ENCODE results near the gene TLDC2.
"Not testable (repeated sequence)": the region's sequence is repeated elsewhere in the genome, so short reads cannot be mapped to it uniquely, and the experiment has no call there.

TLDC2 gene

DNA sequence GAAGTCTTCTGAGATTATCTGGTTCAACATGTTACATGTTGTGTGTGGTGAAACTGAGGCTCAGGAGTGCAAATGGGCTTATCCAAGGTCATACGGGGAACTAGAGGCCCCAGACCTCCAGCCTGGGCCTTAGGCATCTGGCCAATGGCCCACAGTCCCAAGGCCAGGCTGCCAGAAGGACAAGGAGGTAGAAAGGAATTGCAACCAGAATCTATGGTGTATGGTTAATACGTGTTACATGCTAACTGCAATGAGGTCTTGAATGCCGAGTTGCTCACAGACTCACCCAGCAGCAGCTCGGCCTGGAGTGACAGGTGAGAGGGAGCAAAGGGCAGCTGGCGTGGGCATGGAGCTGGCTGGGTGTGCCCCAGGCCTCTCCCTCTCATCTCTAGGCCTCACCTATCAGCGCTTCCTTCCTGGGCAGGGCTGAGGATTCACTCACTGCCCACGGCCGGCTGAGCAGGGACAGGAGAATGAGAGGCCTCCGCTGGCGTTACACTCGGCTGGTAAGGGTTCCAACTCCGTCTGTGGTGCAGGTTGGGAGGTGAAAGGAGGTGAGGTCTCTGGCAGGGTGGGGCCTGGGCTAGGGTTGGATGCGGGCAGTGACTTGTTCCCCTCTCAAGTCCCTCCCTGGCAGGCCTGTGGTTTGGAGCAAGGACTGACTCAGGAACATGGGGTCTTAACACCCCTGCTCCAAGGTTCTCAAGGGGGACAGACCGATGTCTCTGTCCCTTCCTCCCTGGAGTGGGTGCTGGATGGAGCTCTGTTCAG lies at the start of gene TLDC2:
Gene TLDC2 (plus strand): TSS at position 437 of the 771 bp plus-strand sequence. CDS start 37 bp downstream, at position 474.
- in situ Hi-C loops (cut with MboI; ENCODE audit: low sequenced_read_pairs) = no loop called here

- in situ Hi-C loops (cut with MboI; ENCODE audit: low sequenced_read_pairs) = no loop called here
Observed at GRCh38 chr20:36826554-36827244, 49.2 kb upstream of the TLDC2 start.

GRCh38 chr20:36827541-36828279 lies 48.2 kb upstream of the TLDC2 start:
- in situ Hi-C loops (cut with MboI; ENCODE audit: low sequenced_read_pairs) = no loop called here

GRCh38 chr20:36830791-36831691 lies 44.9 kb upstream of the TLDC2 start:
- in situ Hi-C loops (cut with MboI; ENCODE audit: low sequenced_read_pairs) = no loop called here

DNA sequence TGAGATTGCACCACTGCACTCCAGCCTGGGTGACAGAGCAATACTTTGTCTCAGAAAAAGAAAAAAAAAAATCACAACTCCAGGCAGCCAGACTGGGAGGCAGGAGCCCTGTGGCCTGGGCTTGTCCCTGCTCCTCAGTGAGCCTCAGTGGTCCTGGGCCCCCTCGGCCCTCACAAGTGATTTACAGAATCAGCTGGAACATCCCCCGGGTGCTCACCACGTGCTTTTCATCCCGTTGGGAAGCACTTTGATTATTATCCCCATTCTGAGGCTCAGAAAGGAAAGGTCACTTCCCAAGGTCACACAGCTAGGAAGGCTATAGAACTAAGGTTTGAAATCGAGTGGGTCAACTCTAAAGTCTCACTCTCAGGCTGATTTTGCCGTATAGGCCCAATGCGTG lies 43.1 kb upstream of the TLDC2 start:
- in situ Hi-C loops (cut with MboI; ENCODE audit: low sequenced_read_pairs) = no loop called here

- in situ Hi-C loops (cut with MboI; ENCODE audit: low sequenced_read_pairs) = no loop called here
Observed at GRCh38 chr20:36833275-36834020, 42.5 kb upstream of the TLDC2 start.

DNA sequence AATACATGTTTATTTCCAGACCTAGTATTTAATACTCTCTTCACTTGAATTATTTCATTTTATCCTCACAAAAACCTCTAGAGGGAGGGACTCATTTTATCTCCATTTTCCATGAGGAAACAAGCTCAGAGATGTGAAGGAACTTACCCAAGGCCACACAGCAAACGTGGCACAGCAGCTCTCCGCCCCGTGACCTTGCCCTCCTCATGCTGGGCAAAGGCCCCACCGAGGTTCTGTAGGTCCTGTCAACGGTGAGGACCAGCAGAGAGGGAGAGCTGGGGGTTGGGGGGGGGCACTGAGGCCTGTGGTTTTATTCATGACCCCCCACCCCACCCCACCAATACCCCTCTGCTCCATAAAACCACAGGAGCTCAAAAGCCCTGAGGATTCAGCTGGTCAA lies 40.9 kb upstream of the TLDC2 start:
- in situ Hi-C loops (cut with MboI; ENCODE audit: low sequenced_read_pairs) = no loop called here

DNA sequence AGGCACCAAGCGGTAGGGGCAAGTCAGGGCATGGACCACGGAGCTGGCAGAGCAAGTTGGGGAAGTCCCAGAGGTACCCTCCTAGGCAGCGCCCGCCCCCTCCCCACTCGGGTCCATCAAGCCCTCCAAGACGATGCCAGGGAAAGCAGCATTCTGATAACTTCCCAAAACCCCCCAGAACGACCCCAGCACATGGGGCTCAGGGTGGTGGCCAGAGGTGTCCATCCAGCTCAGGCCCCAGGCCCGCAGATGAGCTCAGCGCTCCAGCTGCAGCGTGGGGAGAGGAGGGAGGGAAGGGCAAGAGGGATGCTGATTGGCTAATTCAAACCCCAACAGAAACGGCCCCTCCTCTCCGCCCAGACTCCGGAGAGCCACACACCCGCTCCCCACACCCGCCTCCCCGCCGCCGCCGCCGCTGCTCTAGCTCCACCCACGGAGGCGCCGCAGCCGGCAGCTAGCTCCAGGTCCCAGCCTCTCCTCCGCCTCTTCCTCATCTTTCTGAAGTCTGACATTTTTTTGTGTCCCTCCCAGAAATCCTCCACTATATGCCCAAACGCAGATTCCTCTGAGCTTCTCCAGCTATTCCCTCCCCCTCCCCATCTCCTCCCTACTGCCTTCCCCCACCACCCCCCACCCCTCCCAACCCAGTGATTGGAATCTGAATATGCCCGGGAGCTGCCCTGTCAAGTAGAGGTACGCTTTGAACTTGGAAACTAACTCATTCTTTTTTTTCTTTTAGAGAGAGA lies 40.3 kb upstream of the TLDC2 start:
- in situ Hi-C loops (cut with MboI; ENCODE audit: low sequenced_read_pairs) = no loop called here

DNA sequence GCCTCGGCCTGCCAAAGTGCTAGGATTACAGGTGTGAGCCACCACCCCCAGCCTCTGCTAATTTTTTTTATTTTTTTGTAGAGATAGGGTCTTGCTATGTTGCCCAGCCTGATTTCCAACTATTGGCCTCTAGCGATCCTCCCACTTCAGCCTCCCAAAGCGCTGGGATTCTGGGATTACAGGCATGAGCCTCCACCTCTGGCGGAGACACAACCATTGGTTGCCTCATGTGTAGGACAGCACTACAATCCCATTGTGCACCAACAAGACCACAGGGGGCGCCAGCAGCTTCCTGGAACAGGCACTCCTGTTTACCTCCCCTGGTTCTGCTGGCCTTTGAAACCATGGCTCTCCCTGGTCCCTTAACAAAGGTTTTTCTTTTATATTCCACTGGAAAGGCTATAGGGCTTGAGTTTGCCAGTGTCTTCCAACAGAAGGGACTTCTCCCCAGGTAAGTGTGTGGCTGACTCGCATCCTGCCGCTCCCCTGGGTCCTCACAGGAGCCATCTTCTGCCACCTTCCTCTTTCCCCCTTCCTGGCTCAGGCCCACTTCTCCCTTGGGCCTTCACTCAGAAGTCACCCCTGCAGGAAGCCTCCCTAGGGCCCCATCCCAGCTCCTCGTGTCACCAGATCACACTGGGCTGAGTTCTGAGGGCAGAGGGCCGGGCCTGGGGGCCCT lies 39.2 kb upstream of the TLDC2 start:
- in situ Hi-C loops (cut with MboI; ENCODE audit: low sequenced_read_pairs) = no loop called here

DNA sequence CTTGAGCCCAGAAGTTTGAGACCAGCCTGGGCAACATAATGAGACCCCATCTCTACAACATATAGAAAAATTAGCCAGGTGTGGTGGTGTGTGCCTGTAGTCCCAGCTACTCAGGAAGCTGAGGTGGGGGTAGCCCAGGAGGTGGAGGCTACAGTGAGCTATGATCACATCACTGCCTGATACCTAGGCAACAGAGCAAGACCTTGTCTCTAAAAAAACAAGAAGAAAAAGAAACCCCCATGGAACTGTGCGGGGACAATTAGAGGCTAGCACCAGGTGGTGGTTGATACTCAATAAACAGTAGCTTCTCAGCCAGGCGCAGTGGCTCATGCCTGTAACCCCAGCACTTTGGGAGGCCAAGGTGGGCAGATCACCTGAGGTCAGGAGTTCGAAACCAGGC lies 37.6 kb upstream of the TLDC2 start:
- in situ Hi-C loops (cut with MboI; ENCODE audit: low sequenced_read_pairs) = not testable (repeated sequence)

- in situ Hi-C loops (cut with MboI; ENCODE audit: low sequenced_read_pairs) = no loop called here
Observed at GRCh38 chr20:36839150-36839549, 36.8 kb upstream of the TLDC2 start.

GRCh38 chr20:36841030-36841429 lies 34.9 kb upstream of the TLDC2 start:
- in situ Hi-C loops (cut with MboI; ENCODE audit: low sequenced_read_pairs) = not testable (repeated sequence)

GRCh38 chr20:36845288-36845971 lies 30.5 kb upstream of the TLDC2 start:
- in situ Hi-C loops (cut with MboI; ENCODE audit: low sequenced_read_pairs) = no loop called here

DNA sequence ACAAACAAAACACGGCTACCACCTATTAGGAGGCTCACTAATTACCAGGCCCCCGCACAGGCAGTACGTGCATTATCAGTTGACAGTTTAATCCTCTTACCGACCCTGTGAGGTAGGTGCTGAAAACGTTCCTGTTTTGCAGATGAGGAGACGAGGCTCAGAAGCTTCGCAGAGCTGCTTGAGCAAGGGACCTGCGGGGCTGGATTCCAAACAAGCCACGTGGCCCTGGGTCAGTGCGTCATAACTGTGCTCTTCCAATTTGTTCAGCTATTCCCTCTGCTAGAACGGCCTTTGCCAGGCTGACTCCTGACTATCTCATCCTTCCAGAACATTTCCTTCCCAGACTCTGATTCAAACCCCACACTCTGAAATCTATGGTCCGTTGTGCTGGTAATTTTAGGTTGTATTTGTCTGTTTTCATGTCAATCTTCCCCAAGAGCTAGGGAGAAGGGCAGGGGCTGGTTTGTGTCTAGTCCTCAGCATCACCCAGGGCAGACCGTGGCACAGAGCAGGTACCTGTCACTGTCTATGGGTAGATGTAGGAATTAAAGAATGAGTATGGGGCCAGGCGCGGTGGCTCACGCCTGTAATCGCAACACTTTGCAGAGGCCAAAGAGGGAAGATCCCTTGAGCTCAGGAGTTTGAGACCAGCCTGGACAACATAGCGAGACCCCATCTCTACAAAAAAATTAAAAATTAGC lies 28.8 kb upstream of the TLDC2 start:
- in situ Hi-C loops (cut with MboI; ENCODE audit: low sequenced_read_pairs) = no loop called here

DNA sequence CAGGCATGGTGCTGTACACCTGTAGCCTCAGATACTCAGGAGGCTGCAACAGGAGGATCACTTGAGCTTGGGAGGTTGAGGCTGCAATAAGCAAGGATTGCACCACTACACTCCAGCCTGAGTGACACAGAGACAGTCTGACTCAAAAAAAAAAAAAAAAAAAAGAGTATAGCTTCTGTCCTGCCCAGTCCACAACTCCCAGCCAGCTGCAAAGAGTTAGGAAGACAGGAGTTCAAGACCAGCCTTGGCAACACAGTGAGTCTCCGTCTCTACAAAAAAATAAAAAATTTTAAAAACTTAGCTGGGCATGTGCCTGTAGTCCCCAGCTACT lies 28.3 kb upstream of the TLDC2 start:
- in situ Hi-C loops (cut with MboI; ENCODE audit: low sequenced_read_pairs) = no loop called here

GRCh38 chr20:36848078-36848660 lies 27.8 kb upstream of the TLDC2 start:
- in situ Hi-C loops (cut with MboI; ENCODE audit: low sequenced_read_pairs) = no loop called here

DNA sequence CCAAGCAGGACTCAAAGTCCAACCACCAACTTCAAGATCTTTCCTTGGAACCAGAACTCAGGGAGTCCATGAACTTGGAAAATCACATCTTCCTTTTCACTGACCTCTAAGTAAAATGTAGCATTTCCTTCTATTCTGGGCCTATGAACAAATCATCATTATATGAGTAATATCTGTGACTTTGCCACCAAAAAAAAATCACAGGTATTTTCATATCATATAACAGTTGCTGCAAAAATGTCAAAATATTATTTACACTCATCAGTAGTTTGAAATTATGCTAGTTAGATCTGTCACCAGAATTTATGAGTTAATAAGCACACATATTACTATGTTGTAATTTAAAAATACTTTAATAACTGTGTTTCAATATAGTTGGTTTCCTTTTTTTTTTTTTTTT lies 27.3 kb upstream of the TLDC2 start:
- in situ Hi-C loops (cut with MboI; ENCODE audit: low sequenced_read_pairs) = no loop called here

Data from HL-60/S4 treated with phorbol 12-myristate 13-acetate at 8.2 ng/mL for 4 days and 3 days (cell line).